GM18505 (cell line): Measurements from ENCODE around the gene AMBRA1.

Experiments used
- ATAC-seq: cut with Tn5 transposase; IDR thresholded peaks from one replicate; pipeline ENCODE4 v1.9.1; 2021; ENCODE audit not compliant: unreplicated experiment
- POLR2A ChIP-seq: IDR thresholded peaks from 4 replicates; pipeline ENCODE4 v1.6.1; 2011; ENCODE audit warnings: borderline replicate concordance; ENCODE audit not compliant: insufficient read depth, insufficient read length; ENCODE audit errors: extremely low read depth

The AMBRA1 gene

GRCh38 chr11:46367244-46367915, 226.4 kb downstream of the AMBRA1 start:
- TF ChIP-seq POLR2A: no peak
- peak; percentile 55 for ATAC-seq

GRCh38 chr11:46366661-46367161, 227.1 kb downstream of the AMBRA1 start:
- no peak for ATAC-seq
- TF ChIP-seq POLR2A: no peak

- no peak for TF ChIP-seq POLR2A
- ATAC-seq: no peak
Observed at GRCh38 chr11:46366260-46366659, 227.6 kb downstream of the AMBRA1 start.

- no peak for TF ChIP-seq POLR2A
- no peak for ATAC-seq
Observed at GRCh38 chr11:46364791-46365190, 229.0 kb downstream of the AMBRA1 start.

GRCh38 chr11:46364056-46364455, 229.8 kb downstream of the AMBRA1 start:
- no peak for ATAC-seq
- TF ChIP-seq POLR2A: no peak

GRCh38 chr11:46363455-46364005, 230.3 kb downstream of the AMBRA1 start:
- ATAC-seq: no peak
- TF ChIP-seq POLR2A: no peak

- no peak for TF ChIP-seq POLR2A
- ATAC-seq: no peak
Observed at GRCh38 chr11:46363031-46363407, 230.8 kb downstream of the AMBRA1 start.

GRCh38 chr11:46362156-46363030, 231.4 kb downstream of the AMBRA1 start:
- TF ChIP-seq POLR2A: no peak
- no peak for ATAC-seq

GRCh38 chr11:46361283-46362155, 232.3 kb downstream of the AMBRA1 start:
- peak; percentile 76 for TF ChIP-seq POLR2A
- ATAC-seq: peak; percentile 91

GRCh38 chr11:46360878-46361277, 232.9 kb downstream of the AMBRA1 start:
- no peak for ATAC-seq
- TF ChIP-seq POLR2A: no peak

- ATAC-seq: no peak
- TF ChIP-seq POLR2A: no peak
Observed at GRCh38 chr11:46359953-46360352, 233.9 kb downstream of the AMBRA1 start.

- ATAC-seq: no peak
- no peak for TF ChIP-seq POLR2A
Observed at GRCh38 chr11:46357483-46357936, 236.3 kb downstream of the AMBRA1 start.

GRCh38 chr11:46356924-46357482, 236.8 kb downstream of the AMBRA1 start:
- TF ChIP-seq POLR2A: no peak
- no peak for ATAC-seq

GRCh38 chr11:46353698-46354097, 240.1 kb downstream of the AMBRA1 start:
- no peak for TF ChIP-seq POLR2A
- no peak for ATAC-seq
